NCI-H774 (cell line): ENCODE data around the gene PDZD2.

Source experiments
- DNase-seq: peaks from one replicate; lab custom pipeline; 2025; lab: John Stamatoyannopoulos, UW

The PDZD2 gene

GRCh38 chr5:32138839-32139493 lies 500.0 kb downstream of the PDZD2 start:
- no peak for DNase-seq

DNA sequence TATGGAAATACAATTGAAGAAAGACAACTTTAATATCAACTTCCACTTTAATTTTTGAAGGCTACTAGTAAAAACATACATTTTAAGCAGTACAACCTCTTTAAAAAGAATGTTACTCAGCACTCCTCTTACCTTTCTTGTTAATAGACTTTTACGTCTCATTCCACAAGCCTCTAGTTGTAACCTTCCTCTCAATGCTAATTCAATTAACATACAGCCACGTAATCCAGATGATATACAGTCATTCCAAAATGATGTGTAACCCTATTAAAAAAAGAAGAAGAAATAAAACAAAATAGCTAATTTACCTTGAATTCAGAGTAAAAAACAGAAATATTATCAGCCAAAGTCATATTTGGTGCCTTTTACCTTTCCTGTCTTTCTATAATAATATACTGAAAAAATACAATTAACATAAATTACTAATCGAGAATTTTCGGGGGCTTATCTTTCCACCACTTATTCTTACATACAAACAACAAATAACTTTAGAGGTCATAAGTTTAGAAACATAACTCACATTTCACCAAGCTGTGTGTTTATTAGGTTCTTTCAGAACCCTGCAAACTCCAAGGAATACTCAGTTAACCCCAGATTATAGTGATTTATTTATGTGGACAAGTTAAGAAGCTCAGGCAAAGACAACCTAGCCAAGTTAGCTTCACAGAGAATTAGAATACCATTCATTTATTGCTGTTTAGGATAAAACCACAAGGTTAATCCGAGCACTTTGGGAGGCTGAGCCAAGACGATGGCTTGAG lies 504.9 kb downstream of the PDZD2 start:
- DNase-seq, result no peak

DNA sequence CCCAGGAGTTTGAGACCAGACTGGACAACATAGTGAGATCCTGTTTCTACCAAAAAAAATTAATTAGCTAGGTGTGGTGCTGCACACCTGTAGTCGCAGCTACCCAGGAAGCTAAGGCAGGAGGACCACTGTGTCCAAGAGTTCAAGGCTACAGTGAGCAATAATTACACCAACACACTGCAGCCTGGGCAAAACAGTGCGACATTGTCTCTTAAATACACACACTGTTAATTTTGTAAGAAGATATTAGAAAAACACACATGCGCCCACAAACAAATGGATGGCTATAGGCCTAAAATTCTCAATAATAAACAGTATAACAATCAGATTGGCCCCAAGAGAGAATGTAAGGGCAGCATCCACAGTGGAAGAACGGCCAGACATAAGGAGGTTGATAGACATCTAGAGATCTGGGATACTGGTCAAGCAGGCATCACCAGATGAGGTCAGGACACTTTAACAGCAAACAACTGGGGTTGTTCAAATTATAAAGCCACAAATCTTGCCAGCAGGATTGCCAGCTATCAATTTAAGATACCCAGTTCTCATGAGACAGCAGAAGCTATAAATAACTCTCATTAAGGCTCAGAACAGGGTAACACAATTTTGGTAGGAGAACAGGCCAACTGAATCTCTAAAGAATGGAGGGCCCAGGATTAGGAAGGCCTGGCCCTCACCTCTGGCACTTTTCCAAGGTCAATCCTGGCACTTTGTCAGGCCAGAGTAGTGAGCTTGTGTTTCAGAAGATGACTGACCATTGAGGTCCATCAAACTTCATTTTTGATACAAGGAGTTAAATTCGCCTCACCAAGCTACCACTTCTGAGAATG lies 505.7 kb downstream of the PDZD2 start:
- no peak for DNase-seq

DNA sequence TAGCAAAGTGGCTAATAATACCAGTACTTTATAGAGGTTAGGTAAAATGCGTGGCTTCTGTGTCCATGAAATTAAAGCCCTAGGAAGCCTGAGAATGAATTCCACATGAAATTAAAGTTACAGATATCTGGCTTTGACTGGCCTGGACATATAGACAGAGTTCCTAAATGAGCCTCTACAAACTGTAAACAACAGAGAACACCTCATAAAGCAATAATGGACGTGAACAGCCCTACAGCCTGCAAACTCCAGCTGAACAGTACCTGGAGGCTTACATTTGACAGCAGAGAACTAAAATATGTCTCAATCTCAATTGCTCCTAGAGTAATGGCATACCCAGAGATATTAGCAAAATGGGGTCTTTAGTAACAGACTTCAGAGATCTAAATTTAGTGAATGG lies 506.4 kb downstream of the PDZD2 start:
- no peak for DNase-seq

GRCh38 chr5:32147236-32147635 lies 508.3 kb downstream of the PDZD2 start:
- no peak for DNase-seq

- DNase-seq, result no peak
These were observed 509.0 kb downstream of the PDZD2 start for GRCh38 chr5:32147959-32148358.

GRCh38 chr5:32150366-32150765 lies 511.4 kb downstream of the PDZD2 start:
- DNase-seq, result no peak

DNA sequence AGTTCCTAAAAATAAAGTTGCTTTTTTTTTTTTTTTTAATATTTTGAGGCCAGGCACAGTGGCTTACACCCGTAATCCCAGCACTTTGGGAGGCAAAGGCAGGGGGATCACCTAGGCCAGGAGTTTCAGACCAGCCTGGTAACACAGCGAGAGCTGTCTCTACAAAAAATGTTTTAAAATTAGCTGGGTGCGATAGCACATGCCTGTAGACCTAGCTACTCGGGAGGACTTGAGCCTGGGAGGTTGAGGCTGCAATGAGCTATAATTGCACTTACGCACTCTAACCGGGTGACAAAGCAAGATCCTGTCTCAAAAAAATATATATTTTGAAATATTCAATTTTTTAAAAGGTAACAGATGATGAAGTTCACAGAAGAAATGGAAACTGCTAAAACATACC lies 512.3 kb downstream of the PDZD2 start:
- DNase-seq, result no peak

DNA sequence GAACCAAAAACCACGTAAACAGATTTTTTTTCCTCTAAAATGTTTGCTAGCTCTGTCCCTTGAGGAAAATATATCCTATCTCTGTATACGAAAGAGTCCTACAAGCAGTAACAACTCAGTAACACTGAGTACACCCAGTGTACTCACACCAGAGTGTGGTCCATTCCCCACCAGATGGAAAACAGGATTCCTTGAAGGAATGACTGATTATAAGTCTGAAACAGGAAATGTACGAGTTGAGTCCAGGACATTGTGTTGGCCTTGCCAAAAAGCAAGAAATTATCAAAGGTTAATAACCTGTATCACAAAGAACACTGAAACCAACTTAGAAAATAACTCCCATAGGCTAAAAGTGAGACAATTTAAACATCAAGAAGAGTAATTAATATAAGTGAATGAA lies 514.8 kb downstream of the PDZD2 start:
- no peak for DNase-seq

- no peak for DNase-seq
These were observed 516.3 kb downstream of the PDZD2 start for GRCh38 chr5:32155211-32155610.

GRCh38 chr5:32156635-32157034 lies 517.7 kb downstream of the PDZD2 start:
- DNase-seq, result no peak

- no peak for DNase-seq
These were observed 518.1 kb downstream of the PDZD2 start for GRCh38 chr5:32157078-32157477.

- DNase-seq, result no peak
These were observed 519.7 kb downstream of the PDZD2 start for GRCh38 chr5:32158679-32158975.

DNA sequence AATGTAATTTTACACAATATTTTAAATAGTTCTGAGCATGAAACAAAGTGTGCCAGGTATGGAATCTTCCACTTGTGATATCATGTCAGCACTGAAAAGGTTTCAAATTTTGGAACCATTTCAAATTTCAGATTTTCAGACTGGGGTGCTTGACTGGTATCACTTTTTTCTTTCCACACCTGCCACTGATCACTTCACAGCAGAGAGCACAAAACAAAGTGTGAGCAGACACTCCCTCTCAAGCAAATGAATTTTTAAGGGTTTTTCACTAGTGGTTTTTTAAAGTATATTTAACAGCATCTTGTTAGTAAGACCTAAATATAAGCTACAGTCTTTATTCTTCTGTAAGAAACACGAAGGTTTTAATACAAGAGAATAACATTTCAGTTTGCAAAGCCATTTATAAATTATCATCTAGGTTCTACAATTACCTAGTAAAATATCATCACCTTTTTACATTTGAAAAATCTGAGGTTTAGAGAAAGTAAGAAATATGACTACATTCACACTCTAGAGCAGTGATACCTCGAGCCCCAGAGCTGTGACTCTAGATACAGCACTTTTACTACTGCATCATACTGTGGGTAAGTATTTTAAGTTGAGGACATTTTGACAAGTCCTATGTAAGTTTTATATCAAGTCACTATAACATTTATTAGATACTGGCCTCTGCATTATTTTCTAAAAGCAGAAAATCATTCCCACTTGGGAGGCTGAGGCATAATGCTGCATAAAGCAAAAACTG lies 520.6 kb downstream of the PDZD2 start:
- DNase-seq, result no peak

- no peak for DNase-seq
These were observed 521.3 kb downstream of the PDZD2 start for GRCh38 chr5:32160228-32160627.
